Astrocyte of the spinal cord (primary cell): ENCODE results near the gene DYRK1A.

Source experiments
- DNase-seq: peaks from one replicate; pipeline ENCODE4 v3.0.0; 2011; ENCODE audit warnings: low read depth, low spot score
- H3K4me3 ChIP-seq: 2 replicates; pipeline ENCODE4 v1.5.1; 2011; ENCODE audit warnings: low read depth, mild to moderate bottlenecking, low read length, moderate library complexity
- CTCF ChIP-seq: IDR thresholded peaks from 2 replicates; pipeline ENCODE4 v1.5.1; 2012; ENCODE audit warnings: low read depth, mild to moderate bottlenecking, low read length, inconsistent platforms
- in situ Hi-C: cut with HindIII; loops from 2 replicates; pipeline ENCODE4 v1.10.0; 2017; ENCODE audit warnings: low sequenced_read_pairs

Gene DYRK1A

GRCh38 chr21:37393786-37394185, 27.2 kb downstream of the DYRK1A start:
- in situ Hi-C loops = no loop called here
- no peak for TF ChIP-seq CTCF
- DNase-seq = no peak
- H3K4me3 ChIP-seq = no peak overlapping the region

- TF ChIP-seq CTCF = no peak
- in situ Hi-C loops = no loop called here
Observed at GRCh38 chr21:37395961-37396360, 29.4 kb downstream of the DYRK1A start.

GRCh38 chr21:37396855-37397254, 30.3 kb downstream of the DYRK1A start:
- no peak for TF ChIP-seq CTCF
- in situ Hi-C loops = no loop called here
- no peak for DNase-seq
- H3K4me3 ChIP-seq = no peak overlapping the region

More at GRCh38 chr21:37395961-37396360, 29.4 kb downstream of the DYRK1A start:
- no peak overlapping the region for H3K4me3 ChIP-seq
- no peak for DNase-seq

- no peak for DNase-seq
- no peak for TF ChIP-seq CTCF
- H3K4me3 ChIP-seq = no peak overlapping the region
- in situ Hi-C loops = no loop called here
Observed at GRCh38 chr21:37398697-37399096, 32.1 kb downstream of the DYRK1A start.

GRCh38 chr21:37402251-37402867, 35.8 kb downstream of the DYRK1A start:
- no peak overlapping the region for H3K4me3 ChIP-seq
- in situ Hi-C loops = no loop called here
- DNase-seq = no peak
- no peak for TF ChIP-seq CTCF

- H3K4me3 ChIP-seq = no peak overlapping the region
- no peak for TF ChIP-seq CTCF
- in situ Hi-C loops = no loop called here
- no peak for DNase-seq
Observed at GRCh38 chr21:37405629-37406028, 39.1 kb downstream of the DYRK1A start.
